ENCODE results near the gene EPS8L3. TPM values are rescaled to one million over a fixed set of nuclear protein-coding genes. Genes with fewer than 3 reads are reported as not detected.

EPS8L3 gene
- total and polyA plus RNA-seq, 11 donors: 0.25 to 0.75 (median 0.30) TPM; not detected in 5

GRCh38 chr1:109788695-109789521, 25.2 kb upstream of the EPS8L3 start:
- peaks cover 4 to 66% (median 40%) of the 10 kb centered on the region in 12 donors for H3K4me1 ChIP-seq
- H3K27me3 ChIP-seq: no peaks in the 10 kb centered on the region
- WGBS, 4 donors: 81 to 88% (median 85%) methylated on average over 6 to 9 of the region's 9 CpGs
- no peak for ATAC-seq
- TF ChIP-seq CTCF (IDR thresholded peaks at IDR 0.05) (peak in 2 of 12 donors; percentile 7 to 25), POLR2A (IDR thresholded peaks at IDR 0.05) (no peak)
- no peak overlapping the region for H3K27ac ChIP-seq
- no peak overlapping the region for H3K4me3 ChIP-seq
- no peaks in the 10 kb centered on the region for H3K36me3 ChIP-seq
- intact Hi-C loops (cut with DNase I): loop anchor here in 1 of 10 donors (5.0 to 10.0 kb wide), 2 partner anchors 126 to 188 kb away; partner anchors contain the start of gene CSF1
- no peaks in the 10 kb centered on the region for H3K9me3 ChIP-seq
- DNase-seq: peak in 3 of 5 donors; percentile 8 to 20 (median 8)

GRCh38 chr1:109787845-109788601, 24.3 kb upstream of the EPS8L3 start:
- TF ChIP-seq CTCF (IDR thresholded peaks at IDR 0.05): no peak
- no peak for TF ChIP-seq POLR2A (IDR thresholded peaks at IDR 0.05)
- H3K36me3 ChIP-seq: no peaks in the 10 kb centered on the region
- peaks cover 4 to 60% (median 34%) of the 10 kb centered on the region in 12 donors for H3K4me1 ChIP-seq
- intact Hi-C loops (cut with DNase I): loop anchor here in 1 of 10 donors (5.0 to 10.0 kb wide), 2 partner anchors 127 to 189 kb away; partner anchors contain the start of gene CSF1
- WGBS, 4 donors: 86 to 95% (median 91%) methylated on average over 14 to 19 of the region's 19 CpGs
- H3K27ac ChIP-seq: no peak overlapping the region
- H3K27me3 ChIP-seq: no peaks in the 10 kb centered on the region
- no peak for ATAC-seq
- peak in 1 of 5 donors; percentile 17 for DNase-seq
- no peak overlapping the region for H3K4me3 ChIP-seq
- no peaks in the 10 kb centered on the region for H3K9me3 ChIP-seq

- no peak for TF ChIP-seq POLR2A (IDR thresholded peaks at IDR 0.05)
- no peak for TF ChIP-seq CTCF (IDR thresholded peaks at IDR 0.05)
- Histone ChIP-seq H3K9me3 (no peaks in the 10 kb centered on the region), H3K4me1 (peaks cover 0 to 58% (median 27%) of the 10 kb centered on the region in 12 donors), H3K4me3 (no peak overlapping the region), H3K27ac (no peak overlapping the region), H3K36me3 (no peaks in the 10 kb centered on the region), H3K27me3 (no peaks in the 10 kb centered on the region)
- WGBS, 4 donors: 89 to 95% (median 94%) methylated on average over 8 to 9 of the region's 9 CpGs
- DNase-seq (peak in 1 of 5 donors; percentile 8), ATAC-seq (no peak)
- intact Hi-C loops (cut with DNase I): loop anchor here in 1 of 10 donors (5.0 to 10.0 kb wide), 2 partner anchors 127 to 190 kb away; partner anchors contain the start of gene CSF1
Measured at GRCh38 chr1:109787211-109787844, 23.6 kb upstream of the EPS8L3 start.

Data from heart left ventricle (tissue), 16 donors.